GM19397 (cell line): ENCODE results near the gene PLOD3.

Experiments
- ATAC-seq: cut with Tn5 transposase; IDR thresholded peaks from one replicate; pipeline ENCODE4 v1.9.1; 2021; ENCODE audit warnings: mild to moderate bottlenecking, moderate library complexity; ENCODE audit not compliant: unreplicated experiment

The PLOD3 gene

GRCh38 chr7:101166909-101167644 is 50.3 kb downstream of the PLOD3 start:
- ATAC-seq: no peak

GRCh38 chr7:101166648-101166908 is 50.8 kb downstream of the PLOD3 start:
- no peak for ATAC-seq

GRCh38 chr7:101165958-101166647 is 51.3 kb downstream of the PLOD3 start:
- no peak for ATAC-seq

GRCh38 chr7:101165075-101165957 is 52.1 kb downstream of the PLOD3 start, which contains the start of gene VGF:
VGF (minus strand) TSS chr7:101165569; CDS start chr7:101164843, 726 bp downstream.
- ATAC-seq: peak; percentile 63

- no peak for ATAC-seq
These were observed 53.1 kb downstream of the PLOD3 start for GRCh38 chr7:101164071-101164840.

GRCh38 chr7:101163279-101164070 is 53.9 kb downstream of the PLOD3 start:
- ATAC-seq: no peak

GRCh38 chr7:101162551-101163278 is 54.7 kb downstream of the PLOD3 start:
- ATAC-seq: no peak

GRCh38 chr7:101161692-101162471 is 55.5 kb downstream of the PLOD3 start:
- ATAC-seq: no peak

- ATAC-seq: no peak
These were observed 56.5 kb downstream of the PLOD3 start for GRCh38 chr7:101160910-101161309.

GRCh38 chr7:101159696-101160674 is 57.4 kb downstream of the PLOD3 start:
- no peak for ATAC-seq

- ATAC-seq: no peak
These were observed 60.4 kb downstream of the PLOD3 start for GRCh38 chr7:101156866-101157589.

GRCh38 chr7:101156277-101156676 is 61.1 kb downstream of the PLOD3 start:
- no peak for ATAC-seq
